Measurements from ENCODE around the gene ADI1. TPM values are rescaled to one million over a fixed set of nuclear protein-coding genes. Genes with fewer than 3 reads are reported as not detected.

The ADI1 gene
- total and polyA plus RNA-seq, 10 of the 15 experiments (the other 5 are each of a cell fraction or from before 2014, with no cell fraction given), result 4.4 to 78.7 (median 17.2) TPM

DNA sequence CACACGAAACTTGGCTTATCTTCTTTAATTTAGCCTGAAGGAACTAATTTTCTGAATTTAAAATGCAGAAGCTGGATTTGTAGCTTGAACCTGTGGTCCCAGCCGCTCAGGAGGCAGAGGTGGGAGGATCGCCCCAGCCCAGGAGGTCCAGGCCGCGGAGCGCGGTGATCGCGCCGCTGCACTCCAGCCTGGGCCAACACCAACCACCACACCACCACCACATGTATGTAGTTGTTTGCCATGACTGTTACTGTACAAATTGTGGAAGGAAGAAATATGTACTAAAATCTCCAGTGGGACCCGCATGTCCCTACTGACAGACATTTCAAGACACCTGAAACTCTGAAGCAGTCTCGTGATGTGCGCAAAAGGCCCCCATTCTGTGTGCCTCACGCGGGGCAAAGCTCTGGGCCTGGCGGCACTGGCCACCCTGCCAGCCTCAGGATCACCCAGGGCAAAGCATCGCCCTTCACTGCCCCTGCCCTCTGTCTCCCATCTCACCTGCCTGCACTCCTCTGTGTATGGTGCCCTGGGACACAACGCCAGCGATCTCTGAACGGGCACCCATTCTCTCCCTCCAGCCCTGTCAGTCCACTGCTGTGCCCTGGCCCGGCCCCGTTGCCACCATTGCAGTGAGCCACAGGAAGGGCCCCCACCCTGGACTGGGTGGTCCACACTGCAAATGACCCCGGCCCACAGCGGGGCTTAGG, 10.1 kb upstream of the ADI1 start:
- Histone ChIP-seq H3K79me2 (ENCODE audit: control insufficient read depth, insufficient read depth, low read length) (no peaks in the 10 kb centered on the region), H3K9me3 (replicated peaks; ENCODE audit: control insufficient read depth, insufficient read depth, low read length) (no peaks in the 10 kb centered on the region; the same call in 2 of the 3 replicates), H3K4me3 (no peak overlapping the region), H3K4me1 (ENCODE audit: control insufficient read depth, insufficient read depth, low read length) (no peaks in the 10 kb centered on the region), H2AFZ (ENCODE audit: control insufficient read depth, low read depth, low read length) (no peak overlapping the region), H3K4me2 (ENCODE audit: control insufficient read depth, insufficient read depth) (no peak overlapping the region), H3K36me3 (ENCODE audit: control insufficient read depth in 2 of 2, insufficient read depth in 2 of 2, low read length in 1 of 2) (no peaks in the 10 kb centered on the region), H4K20me1 (ENCODE audit: control insufficient read depth, insufficient read depth) (no peaks in the 10 kb centered on the region), H3K9ac (ENCODE audit: control insufficient read depth, insufficient read depth, low read length) (no peak overlapping the region), H3K27me3 (replicated peaks in 1 of 2; ENCODE audit: control insufficient read depth in 2 of 2, insufficient read depth in 2 of 2, low read length in 1 of 2) (no peaks in the 10 kb centered on the region), H3K27ac (ENCODE audit: control insufficient read depth, insufficient read depth) (no peak overlapping the region)
- ChIA-PET POLR2A (no interaction called here), CTCF (no interaction called here), RAD21 (ENCODE audit: unreplicated experiment) (no interaction called here), SMC1A (ENCODE audit: uncharacterized antibody, unreplicated experiment) (no interaction called here)
- no TSS peak for BruUV-seq (replicated peaks)
- ATAC-seq (no peak), FAIRE-seq (no peak), DNase-seq (ENCODE audit: low read depth, low spot score) (no peak)
- intact Hi-C loops (cut with micrococcal nuclease; ENCODE audit: unreplicated experiment) (no loop called here), in situ Hi-C loops (cut with MboI) (no loop called here)
- TF ChIP-seq ZBED1 (IDR thresholded peaks at IDR 0.05; ENCODE audit: borderline replicate concordance), result no peak
- TF ChIP-seq, protein P1, sequence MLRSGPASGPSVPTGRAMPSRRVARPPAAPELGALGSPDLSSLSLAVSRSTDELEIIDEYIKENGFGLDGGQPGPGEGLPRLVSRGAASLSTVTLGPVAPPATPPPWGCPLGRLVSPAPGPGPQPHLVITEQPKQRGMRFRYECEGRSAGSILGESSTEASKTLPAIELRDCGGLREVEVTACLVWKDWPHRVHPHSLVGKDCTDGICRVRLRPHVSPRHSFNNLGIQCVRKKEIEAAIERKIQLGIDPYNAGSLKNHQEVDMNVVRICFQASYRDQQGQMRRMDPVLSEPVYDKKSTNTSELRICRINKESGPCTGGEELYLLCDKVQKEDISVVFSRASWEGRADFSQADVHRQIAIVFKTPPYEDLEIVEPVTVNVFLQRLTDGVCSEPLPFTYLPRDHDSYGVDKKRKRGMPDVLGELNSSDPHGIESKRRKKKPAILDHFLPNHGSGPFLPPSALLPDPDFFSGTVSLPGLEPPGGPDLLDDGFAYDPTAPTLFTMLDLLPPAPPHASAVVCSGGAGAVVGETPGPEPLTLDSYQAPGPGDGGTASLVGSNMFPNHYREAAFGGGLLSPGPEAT (IDR thresholded peaks at IDR 0.05; ENCODE audit: low read depth), result no peak
- TF ChIP-seq LARP7 (IDR thresholded peaks at IDR 0.05), result no peak
- no peak for TF ChIP-seq HDAC2 (IDR thresholded peaks at IDR 0.05)
- TF ChIP-seq, protein P2, sequence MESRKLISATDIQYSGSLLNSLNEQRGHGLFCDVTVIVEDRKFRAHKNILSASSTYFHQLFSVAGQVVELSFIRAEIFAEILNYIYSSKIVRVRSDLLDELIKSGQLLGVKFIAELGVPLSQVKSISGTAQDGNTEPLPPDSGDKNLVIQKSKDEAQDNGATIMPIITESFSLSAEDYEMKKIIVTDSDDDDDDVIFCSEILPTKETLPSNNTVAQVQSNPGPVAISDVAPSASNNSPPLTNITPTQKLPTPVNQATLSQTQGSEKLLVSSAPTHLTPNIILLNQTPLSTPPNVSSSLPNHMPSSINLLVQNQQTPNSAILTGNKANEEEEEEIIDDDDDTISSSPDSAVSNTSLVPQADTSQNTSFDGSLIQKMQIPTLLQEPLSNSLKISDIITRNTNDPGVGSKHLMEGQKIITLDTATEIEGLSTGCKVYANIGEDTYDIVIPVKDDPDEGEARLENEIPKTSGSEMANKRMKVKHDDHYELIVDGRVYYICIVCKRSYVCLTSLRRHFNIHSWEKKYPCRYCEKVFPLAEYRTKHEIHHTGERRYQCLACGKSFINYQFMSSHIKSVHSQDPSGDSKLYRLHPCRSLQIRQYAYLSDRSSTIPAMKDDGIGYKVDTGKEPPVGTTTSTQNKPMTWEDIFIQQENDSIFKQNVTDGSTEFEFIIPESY (IDR thresholded peaks at IDR 0.05), result no peak
- no peak for TF ChIP-seq NBN (IDR thresholded peaks at IDR 0.05)
- TF ChIP-seq NR2C2 (IDR thresholded peaks at IDR 0.05; ENCODE audit: borderline replicate concordance, control insufficient read depth, insufficient read length, low read depth), result no peak
- no peak for TF ChIP-seq MAX (IDR thresholded peaks at IDR 0.05; ENCODE audit: low read depth, low read length)
- no peak for TF ChIP-seq CREM (IDR thresholded peaks at IDR 0.05; ENCODE audit: low read depth)
- TF ChIP-seq ZNF24 (IDR thresholded peaks at IDR 0.05), result no peak
- TF ChIP-seq CHD4 (IDR thresholded peaks at IDR 0.05), result no peak
- TF ChIP-seq BCL11A (IDR thresholded peaks at IDR 0.05; ENCODE audit: low read depth, low read length), result no peak
- no peak for TF ChIP-seq RB1 (IDR thresholded peaks at IDR 0.05; ENCODE audit: borderline replicate concordance)
- no peak for TF ChIP-seq CTCF (IDR thresholded peaks at IDR 0.05 in 2 of 3, conservative IDR thresholded peaks at IDR 0.05 in 1 of 3; ENCODE audit: control insufficient read depth in 2 of 3, extremely low read depth in 1 of 3, insufficient read depth in 1 of 3, low read depth in 3 of 3, low read length in 3 of 3)
- no peak for TF ChIP-seq NRF1 (conservative IDR thresholded peaks at IDR 0.05; ENCODE audit: low read depth, low read length)
- no peak for TF ChIP-seq SIN3A (IDR thresholded peaks at IDR 0.05; ENCODE audit: low read depth, low read length)
- no peak for TF ChIP-seq RELA (IDR thresholded peaks at IDR 0.05; ENCODE audit: borderline replicate concordance, partially characterized antibody)
- TF ChIP-seq RCOR1 (conservative IDR thresholded peaks at IDR 0.05; ENCODE audit: low read depth, low read length), result no peak
- TF ChIP-seq, protein P3, sequence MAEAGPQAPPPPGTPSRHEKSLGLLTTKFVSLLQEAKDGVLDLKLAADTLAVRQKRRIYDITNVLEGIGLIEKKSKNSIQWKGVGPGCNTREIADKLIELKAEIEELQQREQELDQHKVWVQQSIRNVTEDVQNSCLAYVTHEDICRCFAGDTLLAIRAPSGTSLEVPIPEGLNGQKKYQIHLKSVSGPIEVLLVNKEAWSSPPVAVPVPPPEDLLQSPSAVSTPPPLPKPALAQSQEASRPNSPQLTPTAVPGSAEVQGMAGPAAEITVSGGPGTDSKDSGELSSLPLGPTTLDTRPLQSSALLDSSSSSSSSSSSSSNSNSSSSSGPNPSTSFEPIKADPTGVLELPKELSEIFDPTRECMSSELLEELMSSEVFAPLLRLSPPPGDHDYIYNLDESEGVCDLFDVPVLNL (IDR thresholded peaks at IDR 0.05; ENCODE audit: low read depth, low read length), result no peak
- no peak for TF ChIP-seq KLF5 (IDR thresholded peaks at IDR 0.05; ENCODE audit: partially characterized antibody)
- WGBS (ENCODE audit: insufficient coverage, insufficient replicate concordance, low lambda C conversion rate, missing lambda C conversion rate), result 93% methylated on average over 24 of the region's 24 CpGs
